ENCODE results near the gene COQ2. TPM values are rescaled to one million over a fixed set of nuclear protein-coding genes. Genes with fewer than 3 reads are reported as not detected.

The COQ2 gene
- total RNA-seq, 2 experiments from 2014 or later = 18.3 to 20.3 TPM

DNA sequence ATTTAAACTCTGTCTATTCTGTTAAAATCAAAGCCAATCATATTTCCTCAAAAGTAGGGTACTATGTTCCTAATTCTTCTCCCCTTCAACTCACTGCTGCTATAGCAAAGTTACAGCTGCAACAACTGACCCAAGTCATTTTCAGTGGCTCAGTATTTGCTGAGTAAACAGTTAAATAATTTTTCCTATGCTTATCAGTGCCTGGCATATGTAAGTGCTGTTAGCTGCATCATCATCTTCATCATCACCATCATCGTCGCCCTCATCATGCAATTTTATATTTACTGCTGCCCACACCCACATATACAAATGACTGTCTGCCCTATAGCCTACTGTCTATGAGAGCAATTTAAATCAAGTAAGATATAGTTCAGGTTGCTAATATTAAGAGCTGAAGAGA is 21.9 kb downstream of the COQ2 start:
- Mint-ChIP-seq H3K4me1 (ENCODE audit: low read depth) (peaks cover 6% of the 10 kb centered on the region), H3K4me3 (no peak overlapping the region), H3K27me3 (no peaks in the 10 kb centered on the region), H3K27ac (no peak overlapping the region), H3K9me3 (no peaks in the 10 kb centered on the region), H3K36me3 (ENCODE audit: low read depth) (peaks cover 31% of the 10 kb centered on the region)
- DNase-seq (no peak), ATAC-seq (no peak)
- POLR2A ChIA-PET = interaction anchor here (0.7 to 0.9 kb wide), 2 partner anchors 12 to 26 kb away, joined by 3 read pairs; no protein-coding TSS in a partner anchor
- TF ChIP-seq, protein P1, sequence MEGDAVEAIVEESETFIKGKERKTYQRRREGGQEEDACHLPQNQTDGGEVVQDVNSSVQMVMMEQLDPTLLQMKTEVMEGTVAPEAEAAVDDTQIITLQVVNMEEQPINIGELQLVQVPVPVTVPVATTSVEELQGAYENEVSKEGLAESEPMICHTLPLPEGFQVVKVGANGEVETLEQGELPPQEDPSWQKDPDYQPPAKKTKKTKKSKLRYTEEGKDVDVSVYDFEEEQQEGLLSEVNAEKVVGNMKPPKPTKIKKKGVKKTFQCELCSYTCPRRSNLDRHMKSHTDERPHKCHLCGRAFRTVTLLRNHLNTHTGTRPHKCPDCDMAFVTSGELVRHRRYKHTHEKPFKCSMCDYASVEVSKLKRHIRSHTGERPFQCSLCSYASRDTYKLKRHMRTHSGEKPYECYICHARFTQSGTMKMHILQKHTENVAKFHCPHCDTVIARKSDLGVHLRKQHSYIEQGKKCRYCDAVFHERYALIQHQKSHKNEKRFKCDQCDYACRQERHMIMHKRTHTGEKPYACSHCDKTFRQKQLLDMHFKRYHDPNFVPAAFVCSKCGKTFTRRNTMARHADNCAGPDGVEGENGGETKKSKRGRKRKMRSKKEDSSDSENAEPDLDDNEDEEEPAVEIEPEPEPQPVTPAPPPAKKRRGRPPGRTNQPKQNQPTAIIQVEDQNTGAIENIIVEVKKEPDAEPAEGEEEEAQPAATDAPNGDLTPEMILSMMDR (IDR thresholded peaks at IDR 0.05) = no peak
- CTCF ChIA-PET = interaction anchor here (1.0 to 1.7 kb wide), 11 partner anchors 10 to 208 kb away, joined by 3 to 8 read pairs (median 3); no protein-coding TSS in a partner anchor
- intact Hi-C loops (cut with micrococcal nuclease) = no loop called here

DNA sequence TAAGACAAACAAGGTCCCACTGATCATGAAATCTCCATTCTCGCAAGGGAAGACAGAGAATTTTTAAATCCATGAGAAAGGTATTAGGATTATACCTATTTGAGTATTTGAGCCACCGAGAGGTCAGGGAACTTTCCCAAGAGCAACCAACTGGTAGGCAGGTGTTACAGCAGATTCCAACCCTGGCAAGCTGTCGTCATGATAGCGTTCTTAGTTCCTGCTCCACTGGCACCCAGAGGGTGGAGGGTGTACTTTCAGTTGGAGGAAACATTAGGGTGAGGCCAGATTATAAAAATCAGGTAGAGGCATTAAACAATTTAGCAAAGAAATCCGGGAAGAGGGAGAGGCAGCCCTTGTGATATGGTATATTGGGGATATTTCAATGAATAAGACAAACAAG is 23.3 kb downstream of the COQ2 start:
- no peak overlapping the region for H3K4me3 Mint-ChIP-seq
- POLR2A ChIA-PET = interaction anchor here (1.5 kb wide), 1 partner anchor 148 kb away, joined by 4 read pairs; no protein-coding TSS in a partner anchor
- no peaks in the 10 kb centered on the region for H3K9me3 Mint-ChIP-seq
- TF ChIP-seq, protein P1 (IDR thresholded peaks at IDR 0.05) = no peak
- H3K36me3 Mint-ChIP-seq (ENCODE audit: low read depth) = peaks cover 30% of the 10 kb centered on the region
- DNase-seq (no peak), ATAC-seq (no peak)
- peaks cover 2% of the 10 kb centered on the region for H3K4me1 Mint-ChIP-seq (ENCODE audit: low read depth)
- intact Hi-C loops (cut with micrococcal nuclease) = no loop called here
- no peaks in the 10 kb centered on the region for H3K27me3 Mint-ChIP-seq
- no peak overlapping the region for H3K27ac Mint-ChIP-seq
- CTCF ChIA-PET = interaction anchor here (1.0 to 2.4 kb wide), 13 partner anchors 8 to 376 kb away, joined by 3 to 18 read pairs (median 6); partner anchors contain the start of gene COQ2

DNA sequence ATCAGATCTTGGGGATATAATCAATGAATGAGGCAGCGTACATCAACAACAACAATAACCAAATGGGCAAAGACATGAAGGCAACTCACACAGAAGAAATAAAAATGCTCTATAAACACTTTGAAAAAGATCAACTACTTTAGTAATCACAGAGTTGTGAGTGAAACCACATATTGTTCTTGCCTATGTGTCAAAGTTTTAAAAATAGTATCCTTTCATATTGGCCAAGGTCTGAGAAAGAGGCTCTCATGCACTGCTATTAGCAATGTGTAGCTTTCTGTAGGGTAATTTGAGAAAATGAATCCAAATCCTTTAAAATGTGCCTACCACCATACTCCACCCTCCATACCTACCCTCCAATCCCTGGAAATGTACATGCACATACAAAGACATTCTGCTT is 25.0 kb downstream of the COQ2 start:
- Mint-ChIP-seq H3K27me3 (no peaks in the 10 kb centered on the region), H3K36me3 (ENCODE audit: low read depth) (peaks cover 26% of the 10 kb centered on the region), H3K4me1 (ENCODE audit: low read depth) (peaks cover 2% of the 10 kb centered on the region), H3K9me3 (no peaks in the 10 kb centered on the region), H3K27ac (no peak overlapping the region), H3K4me3 (no peak overlapping the region)
- ATAC-seq = no peak
- TF ChIP-seq, protein P1 (IDR thresholded peaks at IDR 0.05) = no peak
- POLR2A ChIA-PET = interaction anchor here (1.2 kb wide), 1 partner anchor 224 kb away, joined by 4 read pairs; the partner anchor contains the start of gene COPS4
- DNase-seq = no peak
- CTCF ChIA-PET = interaction anchor here (0.9 to 2.4 kb wide), 14 partner anchors 11 to 375 kb away, joined by 3 to 25 read pairs (median 6); partner anchors contain the start of genes COQ2 and PLAC8
- intact Hi-C loops (cut with micrococcal nuclease) = no loop called here

DNA sequence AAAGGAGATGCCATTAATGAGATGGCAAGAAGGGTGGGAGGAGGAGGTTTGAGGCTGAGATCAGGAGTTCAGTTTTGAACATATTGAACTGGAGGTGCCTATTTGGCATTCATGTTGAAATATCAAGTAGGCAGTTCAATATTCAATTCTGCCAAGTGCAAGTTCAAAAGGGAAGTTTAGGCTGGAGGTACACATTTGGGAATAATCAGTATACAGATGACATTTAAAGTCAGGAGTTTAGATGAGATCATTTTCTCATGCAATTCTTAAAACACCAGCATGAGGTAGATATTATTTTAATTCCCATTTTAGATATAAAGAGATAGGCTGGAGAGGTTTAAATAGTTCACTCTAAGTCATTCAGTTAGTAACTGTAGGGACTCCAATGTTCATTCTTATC is 26.1 kb downstream of the COQ2 start:
- intact Hi-C loops (cut with micrococcal nuclease) = no loop called here
- Mint-ChIP-seq H3K4me1 (ENCODE audit: low read depth) (peaks cover 2% of the 10 kb centered on the region), H3K27me3 (no peaks in the 10 kb centered on the region), H3K9me3 (no peaks in the 10 kb centered on the region), H3K27ac (no peak overlapping the region), H3K36me3 (ENCODE audit: low read depth) (peaks cover 26% of the 10 kb centered on the region), H3K4me3 (no peak overlapping the region)
- CTCF ChIA-PET = interaction anchor here (0.6 to 2.0 kb wide), 3 partner anchors 57 to 221 kb away, joined by 3 to 9 read pairs (median 3); no protein-coding TSS in a partner anchor
- POLR2A ChIA-PET = no interaction called here
- ATAC-seq (no peak), DNase-seq (no peak)
- TF ChIP-seq, protein P1 (IDR thresholded peaks at IDR 0.05) = no peak

DNA sequence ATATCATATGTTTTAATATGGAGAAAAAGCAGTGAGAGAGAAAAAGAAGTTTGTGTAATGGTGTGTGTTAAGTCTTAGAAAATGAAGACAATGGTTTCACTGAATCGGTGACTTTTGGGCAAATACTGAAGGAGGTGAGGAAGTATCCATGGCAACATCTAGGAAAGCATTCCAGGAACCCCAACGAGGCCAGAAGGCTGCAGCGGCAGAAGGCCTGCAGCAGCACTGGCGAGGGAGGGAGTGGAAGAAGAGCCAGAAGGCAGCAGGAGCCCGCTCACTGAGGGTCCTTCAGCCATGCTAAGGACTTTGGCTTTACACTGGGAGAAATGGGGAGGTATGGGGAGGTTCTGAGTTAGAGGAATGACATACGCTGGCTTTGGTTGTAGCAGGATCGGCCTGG is 26.8 kb downstream of the COQ2 start:
- no peak overlapping the region for H3K4me3 Mint-ChIP-seq
- no peak overlapping the region for H3K27ac Mint-ChIP-seq
- no peaks in the 10 kb centered on the region for H3K27me3 Mint-ChIP-seq
- POLR2A ChIA-PET = no interaction called here
- H3K36me3 Mint-ChIP-seq (ENCODE audit: low read depth) = peaks cover 23% of the 10 kb centered on the region
- no peaks in the 10 kb centered on the region for H3K9me3 Mint-ChIP-seq
- CTCF ChIA-PET = no interaction called here
- ATAC-seq (no peak), DNase-seq (no peak)
- TF ChIP-seq, protein P1 (IDR thresholded peaks at IDR 0.05) = no peak
- H3K4me1 Mint-ChIP-seq (ENCODE audit: low read depth) = peaks cover 6% of the 10 kb centered on the region
- intact Hi-C loops (cut with micrococcal nuclease) = no loop called here

All from activated CD8-positive, alpha-beta T cell treated with anti-CD3 and anti-CD28 coated beads for 36 hours (primary cell).